Nephron progenitor cell (in vitro differentiated cells): Measurements from ENCODE around the gene ERMARD.
"Not testable (repeated sequence)": the region's sequence is repeated elsewhere in the genome, so short reads cannot be mapped to it uniquely, and the experiment has no call there.

Source experiments
- DNase-seq: peaks from one replicate; pipeline ENCODE4 v3.0.0; 2021
- H3K27ac Mint-ChIP-seq: 2 replicates; pipeline ENCODE4 v1.8.0; 2021; ENCODE audit warnings: mild to moderate bottlenecking, moderate library complexity, mixed read lengths
- H3K27me3 Mint-ChIP-seq: 2 replicates; pipeline ENCODE4 v1.8.0; 2021; ENCODE audit warnings: mild to moderate bottlenecking, low read depth, mixed read lengths; ENCODE audit not compliant: poor library complexity
- H3K36me3 Mint-ChIP-seq: 2 replicates; pipeline ENCODE4 v1.8.0; 2021; ENCODE audit warnings: low read depth, mixed read lengths
- H3K4me1 Mint-ChIP-seq: 2 replicates; pipeline ENCODE4 v1.8.0; 2021; ENCODE audit warnings: mixed read lengths
- H3K4me3 Mint-ChIP-seq: 2 replicates; pipeline ENCODE4 v1.8.0; 2021; ENCODE audit warnings: mild to moderate bottlenecking, moderate library complexity, mixed read lengths
- H3K9me3 Mint-ChIP-seq: 2 replicates; pipeline ENCODE4 v1.8.0; 2021; ENCODE audit warnings: mild to moderate bottlenecking, moderate library complexity, mixed read lengths
- CTCF ChIP-seq: fragments of 200-600 bp; sonication (generic); IDR thresholded peaks from 2 replicates; pipeline ENCODE4 v1.5.0; 2021; ENCODE audit warnings: antibody characterized with exemption

Gene ERMARD

GRCh38 chr6:169745405-169745804 is 6.0 kb upstream of the ERMARD start:
- no peak for TF ChIP-seq CTCF
- no peaks in the 10 kb centered on the region for H3K27me3 Mint-ChIP-seq
- H3K27ac Mint-ChIP-seq = no peak overlapping the region
- peaks cover 27% of the 10 kb centered on the region for H3K9me3 Mint-ChIP-seq
- DNase-seq = no peak
- peaks cover 21% of the 10 kb centered on the region for H3K36me3 Mint-ChIP-seq
- peaks cover 11% of the 10 kb centered on the region for H3K4me1 Mint-ChIP-seq
- no peak overlapping the region for H3K4me3 Mint-ChIP-seq

GRCh38 chr6:169746556-169746955 is 4.9 kb upstream of the ERMARD start:
- DNase-seq = no peak
- TF ChIP-seq CTCF = no peak
- H3K27ac Mint-ChIP-seq = no peak overlapping the region
- peaks cover 21% of the 10 kb centered on the region for H3K36me3 Mint-ChIP-seq
- H3K4me3 Mint-ChIP-seq = no peak overlapping the region
- peaks cover 21% of the 10 kb centered on the region for H3K4me1 Mint-ChIP-seq
- H3K9me3 Mint-ChIP-seq = peaks cover 27% of the 10 kb centered on the region
- H3K27me3 Mint-ChIP-seq = no peaks in the 10 kb centered on the region

- Mint-ChIP-seq H3K27me3 (no peaks in the 10 kb centered on the region), H3K4me3 (peak overlapping the region; percentile 100), H3K27ac (peak overlapping the region; percentile 98), H3K36me3 (peaks cover 22% of the 10 kb centered on the region), H3K9me3 (peaks cover 8% of the 10 kb centered on the region), H3K4me1 (peaks cover 58% of the 10 kb centered on the region)
- TF ChIP-seq CTCF = no peak
- no peak for DNase-seq
Measured at GRCh38 chr6:169752074-169752623, 727 bp downstream of the ERMARD start.

- Mint-ChIP-seq H3K36me3 (peaks cover 36% of the 10 kb centered on the region), H3K9me3 (no peaks in the 10 kb centered on the region), H3K4me3 (no peak overlapping the region), H3K27ac (peak overlapping the region; percentile 84), H3K27me3 (no peaks in the 10 kb centered on the region), H3K4me1 (peaks cover 49% of the 10 kb centered on the region)
- no peak for TF ChIP-seq CTCF
- DNase-seq = no peak
Measured at GRCh38 chr6:169755162-169755561, 3.7 kb downstream of the ERMARD start.

- peak overlapping the region; percentile 93 for H3K27ac Mint-ChIP-seq
- no peaks in the 10 kb centered on the region for H3K9me3 Mint-ChIP-seq
- no peak for TF ChIP-seq CTCF
- no peak for DNase-seq
- H3K4me1 Mint-ChIP-seq = peaks cover 20% of the 10 kb centered on the region
- peaks cover 47% of the 10 kb centered on the region for H3K36me3 Mint-ChIP-seq
- no peaks in the 10 kb centered on the region for H3K27me3 Mint-ChIP-seq
- peak overlapping the region; percentile 54 for H3K4me3 Mint-ChIP-seq
Measured at GRCh38 chr6:169763308-169763707, 11.9 kb downstream of the ERMARD start.

GRCh38 chr6:169763881-169764280 is 12.5 kb downstream of the ERMARD start:
- H3K4me1 Mint-ChIP-seq = peaks cover 20% of the 10 kb centered on the region
- TF ChIP-seq CTCF = no peak
- H3K27ac Mint-ChIP-seq = peak overlapping the region; percentile 93
- H3K36me3 Mint-ChIP-seq = peaks cover 43% of the 10 kb centered on the region
- no peaks in the 10 kb centered on the region for H3K9me3 Mint-ChIP-seq
- H3K4me3 Mint-ChIP-seq = peak overlapping the region; percentile 54
- no peaks in the 10 kb centered on the region for H3K27me3 Mint-ChIP-seq
- DNase-seq = peak; percentile 44

- peaks cover 36% of the 10 kb centered on the region for H3K36me3 Mint-ChIP-seq
- not testable (repeated sequence) for H3K27me3 Mint-ChIP-seq, DNase-seq, H3K4me3 Mint-ChIP-seq, H3K27ac Mint-ChIP-seq, H3K9me3 Mint-ChIP-seq
- H3K4me1 Mint-ChIP-seq = peaks cover 20% of the 10 kb centered on the region
Measured at GRCh38 chr6:169765789-169766188, 14.4 kb downstream of the ERMARD start.
